ENCODE results near the gene NFE2. TPM values are rescaled to one million over a fixed set of nuclear protein-coding genes. Genes with fewer than 3 reads are reported as not detected.

Gene NFE2
- total and polyA plus RNA-seq, 4 experiments from 2014 or later = 0.25 TPM; not detected in 3

DNA sequence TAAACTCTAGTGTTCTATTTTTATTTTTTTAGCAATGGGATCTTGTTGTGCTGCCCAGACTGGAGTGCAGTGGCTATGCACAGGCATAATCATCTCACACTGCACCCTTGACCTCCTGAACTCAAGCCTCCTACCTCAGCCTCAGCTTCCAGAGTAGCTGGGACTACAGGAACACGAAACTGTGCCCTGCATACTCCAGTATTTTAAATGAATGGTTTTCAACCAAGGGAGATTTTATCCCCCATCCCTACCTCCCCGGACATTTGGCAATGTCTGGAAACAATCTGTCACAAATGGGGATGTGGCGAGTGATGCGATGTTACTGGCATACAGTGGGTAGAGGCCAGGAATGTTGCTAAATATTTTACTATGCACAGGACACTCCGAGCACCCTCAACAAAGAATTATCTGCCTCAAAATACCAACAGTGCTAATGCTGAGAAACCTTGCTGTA is 23.0 kb downstream of the NFE2 start:
- no peaks in the 10 kb centered on the region for H3K9me3 ChIP-seq (ENCODE audit: control insufficient read depth in 1 of 2, low read length in 2 of 2)
- peak overlapping the region in 1 of 8 donors; percentile 57 for H3K4me3 Mint-ChIP-seq
- H3K27ac ChIP-seq (ENCODE audit: low read depth, low read length) = peak overlapping the region; percentile 92
- H3K27me3 Mint-ChIP-seq = no peaks in the 10 kb centered on the region
- peak overlapping the region in 1 of 2 donors; percentile 10 for H3K4me3 ChIP-seq (ENCODE audit: low read length in 2 of 2)
- peaks cover 12 to 13% of the 10 kb centered on the region in 2 donors for H3K36me3 Mint-ChIP-seq
- peaks cover 13% of the 10 kb centered on the region for H3K36me3 ChIP-seq (ENCODE audit: insufficient read depth, low read length)
- H3K27ac Mint-ChIP-seq = no peak overlapping the region
- H3K9me3 Mint-ChIP-seq = no peaks in the 10 kb centered on the region
- ChIA-PET CTCF (ENCODE audit: partially characterized antibody) (interaction anchor here (1.4 to 4.0 kb wide), 2 partner anchors 15 to 46 kb away, joined by 4 to 25 read pairs; partner anchors contain the start of gene COPZ1), POLR2A (ENCODE audit: partially characterized antibody) (interaction anchor here (1.4 to 1.8 kb wide), 2 partner anchors 11 to 14 kb away, joined by 3 to 5 read pairs; no protein-coding TSS in a partner anchor)
- no peaks in the 10 kb centered on the region for H3K27me3 ChIP-seq (ENCODE audit: insufficient read depth, low read length)
- H3K4me1 Mint-ChIP-seq = peaks cover 31 to 40% (median 34%) of the 10 kb centered on the region in 4 donors
- no peak for DNase-seq
- peaks cover 55% of the 10 kb centered on the region for H3K4me1 ChIP-seq (ENCODE audit: insufficient read depth, low read length)
- intact Hi-C loops (cut with micrococcal nuclease) = no loop called here

GRCh38 chr12:54276368-54276767 is 24.4 kb downstream of the NFE2 start:
- no peak for DNase-seq
- Mint-ChIP-seq H3K27ac (peak overlapping the region in 6 of 7 donors; percentile 38 to 84 (median 74)), H3K9me3 (no peaks in the 10 kb centered on the region), H3K27me3 (no peaks in the 10 kb centered on the region), H3K4me3 (peak overlapping the region; percentile 9 to 75 (median 53)), H3K36me3 (peaks cover 13 to 20% of the 10 kb centered on the region in 2 donors), H3K4me1 (peaks cover 34 to 44% (median 39%) of the 10 kb centered on the region in 4 donors)
- Histone ChIP-seq H3K27ac (ENCODE audit: low read depth, low read length) (peak overlapping the region; percentile 8), H3K4me3 (ENCODE audit: low read length in 2 of 2) (no peak overlapping the region), H3K4me1 (ENCODE audit: insufficient read depth, low read length) (peaks cover 51% of the 10 kb centered on the region), H3K27me3 (ENCODE audit: insufficient read depth, low read length) (no peaks in the 10 kb centered on the region), H3K9me3 (ENCODE audit: control insufficient read depth in 1 of 2, low read length in 2 of 2) (no peaks in the 10 kb centered on the region), H3K36me3 (ENCODE audit: insufficient read depth, low read length) (no peaks in the 10 kb centered on the region)
- ChIA-PET CTCF (ENCODE audit: partially characterized antibody) (interaction anchor here (1.4 kb wide), 1 partner anchor 17 kb away, joined by 4 read pairs; no protein-coding TSS in a partner anchor), POLR2A (ENCODE audit: partially characterized antibody) (interaction anchor here (1.4 to 1.8 kb wide), 2 partner anchors 13 to 15 kb away, joined by 3 to 5 read pairs; no protein-coding TSS in a partner anchor)
- intact Hi-C loops (cut with micrococcal nuclease) = no loop called here

- CTCF ChIA-PET (ENCODE audit: partially characterized antibody) = interaction anchor here (1.4 kb wide), 1 partner anchor 13 kb away, joined by 3 read pairs; no protein-coding TSS in a partner anchor
- no peak for DNase-seq
- peaks cover 46% of the 10 kb centered on the region for H3K4me1 ChIP-seq (ENCODE audit: insufficient read depth, low read length)
- H3K27me3 ChIP-seq (ENCODE audit: insufficient read depth, low read length) = no peaks in the 10 kb centered on the region
- no peak overlapping the region for H3K27ac ChIP-seq (ENCODE audit: low read depth, low read length)
- Mint-ChIP-seq H3K4me3 (no peak overlapping the region), H3K27me3 (no peaks in the 10 kb centered on the region), H3K27ac (peak overlapping the region in 3 of 7 donors; percentile 38 to 60 (median 47)), H3K9me3 (no peaks in the 10 kb centered on the region), H3K36me3 (peaks cover 13 to 20% of the 10 kb centered on the region in 2 donors), H3K4me1 (peaks cover 37 to 50% (median 45%) of the 10 kb centered on the region in 4 donors)
- intact Hi-C loops (cut with micrococcal nuclease) = no loop called here
- POLR2A ChIA-PET (ENCODE audit: partially characterized antibody) = no interaction called here
- no peaks in the 10 kb centered on the region for H3K36me3 ChIP-seq (ENCODE audit: insufficient read depth, low read length)
- no peaks in the 10 kb centered on the region for H3K9me3 ChIP-seq (ENCODE audit: control insufficient read depth in 1 of 2, low read length in 2 of 2)
- H3K4me3 ChIP-seq (ENCODE audit: low read length in 2 of 2) = no peak overlapping the region
These were observed 26.8 kb downstream of the NFE2 start for GRCh38 chr12:54273981-54274380.

DNA sequence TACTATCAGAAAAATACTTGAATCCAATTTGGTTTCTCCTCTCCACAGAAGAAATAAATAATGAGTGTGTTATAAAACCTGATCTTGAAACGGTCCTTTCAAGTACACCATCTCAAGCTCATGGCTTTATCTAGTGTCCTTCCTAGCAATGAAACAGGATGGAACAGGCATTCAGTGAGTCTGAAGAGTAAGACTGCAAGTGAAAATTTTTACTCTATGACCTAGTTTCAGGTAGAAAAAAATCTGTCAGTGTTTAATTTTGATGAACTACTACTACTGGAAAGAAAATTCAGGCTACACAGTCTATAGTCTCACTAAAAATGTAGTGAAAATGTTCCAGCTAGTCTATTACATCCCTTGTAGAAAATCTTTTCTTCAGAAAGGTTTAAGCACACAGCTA is 28.6 kb downstream of the NFE2 start:
- H3K9me3 ChIP-seq (ENCODE audit: control insufficient read depth in 1 of 2, low read length in 2 of 2) = no peaks in the 10 kb centered on the region
- ChIA-PET CTCF (ENCODE audit: partially characterized antibody) (interaction anchor here (0.7 to 1.9 kb wide), 6 partner anchors 20 to 96 kb away, joined by 3 to 8 read pairs (median 4); partner anchors contain the start of gene COPZ1), POLR2A (ENCODE audit: partially characterized antibody) (interaction anchor here (0.7 to 1.0 kb wide), 3 partner anchors 8 to 104 kb away, joined by 3 to 4 read pairs (median 4); partner anchors contain the start of gene HNRNPA1)
- no peak overlapping the region for H3K27ac ChIP-seq (ENCODE audit: low read depth, low read length)
- H3K4me3 ChIP-seq (ENCODE audit: low read length in 2 of 2) = no peak overlapping the region
- intact Hi-C loops (cut with micrococcal nuclease) = no loop called here
- Mint-ChIP-seq H3K9me3 (no peaks in the 10 kb centered on the region), H3K27me3 (no peaks in the 10 kb centered on the region), H3K4me1 (peaks cover 25 to 53% (median 40%) of the 10 kb centered on the region in 4 donors), H3K36me3 (peaks cover 13 to 18% of the 10 kb centered on the region in 2 donors), H3K4me3 (no peak overlapping the region), H3K27ac (peak overlapping the region in 6 of 7 donors; percentile 15 to 70 (median 56))
- no peaks in the 10 kb centered on the region for H3K36me3 ChIP-seq (ENCODE audit: insufficient read depth, low read length)
- no peak for DNase-seq
- no peaks in the 10 kb centered on the region for H3K27me3 ChIP-seq (ENCODE audit: insufficient read depth, low read length)
- H3K4me1 ChIP-seq (ENCODE audit: insufficient read depth, low read length) = peaks cover 28% of the 10 kb centered on the region

DNA sequence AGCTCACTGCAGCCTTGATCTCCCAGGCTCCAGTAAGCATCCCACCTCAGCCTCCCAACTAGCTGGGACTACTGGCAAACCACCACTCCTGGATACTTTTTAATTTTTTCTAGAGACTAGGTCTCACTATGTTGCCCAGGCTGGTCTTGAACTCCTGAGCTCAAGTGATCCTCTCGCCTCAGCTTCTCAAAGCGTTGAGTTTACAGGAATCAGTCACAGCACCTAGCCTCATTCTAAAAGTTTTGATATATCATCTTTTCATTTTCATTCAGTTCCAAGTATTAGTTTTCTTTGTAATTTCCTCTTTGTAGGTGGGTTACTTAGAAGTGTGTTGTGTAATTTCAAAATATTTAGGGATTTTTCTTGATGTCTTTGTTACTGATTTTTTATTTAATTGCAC is 30.5 kb downstream of the NFE2 start:
- peak overlapping the region in 5 of 7 donors; percentile 7 to 70 (median 42) for H3K27ac Mint-ChIP-seq
- no peak overlapping the region for H3K4me3 ChIP-seq (ENCODE audit: low read length in 2 of 2)

GRCh38 chr12:54266852-54267251 is 34.0 kb downstream of the NFE2 start:
- Histone ChIP-seq H3K4me1 (ENCODE audit: insufficient read depth, low read length) (peaks cover 2% of the 10 kb centered on the region), H3K4me3 (ENCODE audit: low read length in 2 of 2) (no peak overlapping the region), H3K9me3 (ENCODE audit: control insufficient read depth in 1 of 2, low read length in 2 of 2) (no peaks in the 10 kb centered on the region), H3K27me3 (ENCODE audit: insufficient read depth, low read length) (no peaks in the 10 kb centered on the region), H3K27ac (ENCODE audit: low read depth, low read length) (no peak overlapping the region), H3K36me3 (ENCODE audit: insufficient read depth, low read length) (no peaks in the 10 kb centered on the region)
- Mint-ChIP-seq H3K36me3 (peaks cover 0 to 1% of the 10 kb centered on the region in 2 donors), H3K27me3 (no peaks in the 10 kb centered on the region), H3K27ac (peak overlapping the region in 1 of 7 donors; percentile 36), H3K4me3 (no peak overlapping the region), H3K4me1 (peaks cover 8 to 18% (median 10%) of the 10 kb centered on the region in 4 donors), H3K9me3 (no peaks in the 10 kb centered on the region)
- intact Hi-C loops (cut with micrococcal nuclease) = no loop called here
- ChIA-PET CTCF (ENCODE audit: partially characterized antibody) (interaction anchor here (1.4 to 6.4 kb wide), 2 partner anchors 15 to 25 kb away, joined by 4 to 51 read pairs; no protein-coding TSS in a partner anchor), POLR2A (ENCODE audit: partially characterized antibody) (no interaction called here)
- DNase-seq = no peak

More for the DNA sequence above, 30.5 kb downstream of the NFE2 start:
- DNase-seq = no peak
- ChIA-PET CTCF (ENCODE audit: partially characterized antibody) (interaction anchor here (0.7 to 1.8 kb wide), 3 partner anchors 19 to 98 kb away, joined by 4 to 5 read pairs (median 5); no protein-coding TSS in a partner anchor), POLR2A (ENCODE audit: partially characterized antibody) (interaction anchor here (1.4 to 1.5 kb wide), 2 partner anchors 10 to 16 kb away, joined by 3 to 5 read pairs; partner anchors contain the start of genes CBX5 and HNRNPA1)
- intact Hi-C loops (cut with micrococcal nuclease) = no loop called here
- H3K36me3 Mint-ChIP-seq = peaks cover 13 to 15% of the 10 kb centered on the region in 2 donors
- Histone ChIP-seq H3K9me3 (ENCODE audit: control insufficient read depth in 1 of 2, low read length in 2 of 2) (no peaks in the 10 kb centered on the region), H3K27ac (ENCODE audit: low read depth, low read length) (no peak overlapping the region), H3K27me3 (ENCODE audit: insufficient read depth, low read length) (no peaks in the 10 kb centered on the region), H3K36me3 (ENCODE audit: insufficient read depth, low read length) (no peaks in the 10 kb centered on the region), H3K4me1 (ENCODE audit: insufficient read depth, low read length) (peaks cover 11% of the 10 kb centered on the region)
- H3K9me3 Mint-ChIP-seq = no peaks in the 10 kb centered on the region
- no peak overlapping the region for H3K4me3 Mint-ChIP-seq
- peaks cover 16 to 34% (median 25%) of the 10 kb centered on the region in 4 donors for H3K4me1 Mint-ChIP-seq
- H3K27me3 Mint-ChIP-seq = no peaks in the 10 kb centered on the region

DNA sequence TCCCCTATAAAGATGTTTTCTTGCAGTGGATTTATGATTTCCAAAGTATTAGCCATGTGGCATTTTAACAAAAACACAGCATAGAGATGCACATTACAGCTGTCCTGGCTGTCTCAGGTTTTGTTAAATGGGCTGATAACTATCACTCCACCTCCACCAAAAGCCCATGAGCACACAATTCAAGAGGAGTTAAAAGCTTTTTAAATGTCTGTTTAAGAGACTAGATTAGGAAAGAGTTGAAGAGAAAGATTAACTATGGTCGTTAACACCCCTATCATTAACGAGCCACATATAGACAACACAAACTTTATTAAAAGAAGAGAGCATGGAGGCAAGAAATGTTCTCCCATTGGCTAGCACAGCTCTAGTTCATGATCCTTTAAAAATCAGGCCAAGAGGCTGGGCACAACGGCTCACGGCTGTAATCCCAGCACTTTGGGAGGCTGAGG is 35.4 kb downstream of the NFE2 start:
- Mint-ChIP-seq H3K9me3 (no peaks in the 10 kb centered on the region), H3K4me3 (no peak overlapping the region), H3K36me3 (peaks cover 0 to 1% of the 10 kb centered on the region in 2 donors), H3K27ac (peak overlapping the region in 2 of 7 donors; percentile 5 to 19), H3K27me3 (no peaks in the 10 kb centered on the region), H3K4me1 (peaks cover 5 to 19% (median 9%) of the 10 kb centered on the region in 4 donors)
- ChIA-PET POLR2A (ENCODE audit: partially characterized antibody) (interaction anchor here (1.5 kb wide), 1 partner anchor 15 kb away, joined by 11 read pairs; the partner anchor contains the start of genes CBX5 and HNRNPA1), CTCF (ENCODE audit: partially characterized antibody) (interaction anchor here (0.5 to 6.4 kb wide), 9 partner anchors 9 to 114 kb away, joined by 3 to 51 read pairs (median 4); partner anchors contain the start of gene COPZ1)
- Histone ChIP-seq H3K4me3 (ENCODE audit: low read length in 2 of 2) (no peak overlapping the region), H3K36me3 (ENCODE audit: insufficient read depth, low read length) (no peaks in the 10 kb centered on the region), H3K27ac (ENCODE audit: low read depth, low read length) (no peak overlapping the region), H3K4me1 (ENCODE audit: insufficient read depth, low read length) (no peaks in the 10 kb centered on the region), H3K27me3 (ENCODE audit: insufficient read depth, low read length) (no peaks in the 10 kb centered on the region), H3K9me3 (ENCODE audit: control insufficient read depth in 1 of 2, low read length in 2 of 2) (no peaks in the 10 kb centered on the region)
- intact Hi-C loops (cut with micrococcal nuclease) = no loop called here
- no peak for DNase-seq
